H9 (cell line): ENCODE measurements around the gene ALDH1L1. TPM values are rescaled to one million over a fixed set of nuclear protein-coding genes. Genes with fewer than 3 reads are reported as not detected.

Experiments used
- DNase-seq: peaks from one replicate; pipeline ENCODE4 v3.0.0-alpha.2; 2017
- H2AFZ ChIP-seq: one replicate; pipeline ENCODE4 v1.6.1; 2013; ENCODE audit warnings: mild to moderate bottlenecking, low read length, control low read depth, moderate library complexity
- H2AK5ac ChIP-seq: 2 replicates; pipeline ENCODE4 v1.6.1; 2013; ENCODE audit warnings: low read length, control low read depth, mixed read lengths; ENCODE audit not compliant: insufficient read length
- H2BK120ac ChIP-seq: one replicate; pipeline ENCODE4 v1.6.1; 2013; ENCODE audit warnings: low read depth, mild to moderate bottlenecking, low read length, control low read depth, inconsistent platforms; ENCODE audit not compliant: poor library complexity, severe bottlenecking
- H2BK12ac ChIP-seq: 2 replicates; pipeline ENCODE4 v1.6.1; 2013; ENCODE audit warnings: low read length, control low read depth, mixed read lengths, low read depth; ENCODE audit not compliant: insufficient read length
- H2BK15ac ChIP-seq: 2 replicates; pipeline ENCODE4 v1.6.1; 2013; ENCODE audit warnings: low read depth, low read length, control low read depth
- H2BK20ac ChIP-seq: one replicate; pipeline ENCODE4 v1.6.1; 2013; ENCODE audit warnings: low read depth, mild to moderate bottlenecking, low read length, control low read depth, inconsistent platforms; ENCODE audit not compliant: poor library complexity, severe bottlenecking
- H2BK5ac ChIP-seq: 2 replicates; pipeline ENCODE4 v1.6.1; 2013; ENCODE audit warnings: low read length, control low read depth, mixed read lengths; ENCODE audit not compliant: insufficient read length
- H3K14ac ChIP-seq: 2 replicates; pipeline ENCODE4 v1.6.1; 2013; ENCODE audit warnings: low read length, control low read depth; ENCODE audit not compliant: insufficient read depth
- H3K18ac ChIP-seq: 2 replicates; pipeline ENCODE4 v1.6.1; 2013; ENCODE audit warnings: low read depth, mild to moderate bottlenecking, mixed read lengths, low read length, control low read depth; ENCODE audit not compliant: insufficient read length
- H3K23ac ChIP-seq: 2 replicates; pipeline ENCODE4 v1.6.1; 2013; ENCODE audit warnings: low read length, control low read depth, mixed read lengths, low read depth; ENCODE audit not compliant: insufficient read length
- H3K23me2 ChIP-seq: 2 replicates; pipeline ENCODE4 v1.6.1; 2013; ENCODE audit warnings: low read depth, mild to moderate bottlenecking, mixed read lengths, low read length, control low read depth; ENCODE audit not compliant: insufficient read length, poor library complexity, severe bottlenecking
- H3K27ac ChIP-seq: 2 replicates; pipeline ENCODE4 v1.5.1; 2013; ENCODE audit warnings: low read length, control low read depth, mixed read lengths, low read depth; ENCODE audit not compliant: insufficient read length
- H3K27me3 ChIP-seq: 2 replicates; pipeline ENCODE4 v1.6.1; 2013; ENCODE audit warnings: low read length, control low read depth, inconsistent platforms; ENCODE audit not compliant: insufficient read depth
- H3K4ac ChIP-seq: 2 replicates; pipeline ENCODE4 v1.6.1; 2013; ENCODE audit warnings: low read depth, mild to moderate bottlenecking, control low read depth, inconsistent platforms, low read length, moderate library complexity
- H3K4me1 ChIP-seq: 2 replicates; pipeline ENCODE4 v1.6.1; 2013; ENCODE audit warnings: low read length, control low read depth, inconsistent platforms; ENCODE audit not compliant: insufficient read depth
- H3K4me2 ChIP-seq: 2 replicates; pipeline ENCODE4 v1.6.1; 2013; ENCODE audit warnings: low read length, control low read depth, mixed read lengths; ENCODE audit not compliant: insufficient read length, insufficient read depth
- H3K56ac ChIP-seq: 2 replicates; pipeline ENCODE4 v1.6.1; 2013; ENCODE audit warnings: low read depth, mild to moderate bottlenecking, mixed read lengths, low read length, control low read depth; ENCODE audit not compliant: insufficient read length
- H3K79me1 ChIP-seq: 2 replicates; pipeline ENCODE4 v1.6.1; 2013; ENCODE audit warnings: low read depth, mild to moderate bottlenecking, moderate library complexity, low read length, control low read depth, inconsistent platforms; ENCODE audit not compliant: insufficient read depth, poor library complexity, severe bottlenecking
- H3K79me2 ChIP-seq: 2 replicates; pipeline ENCODE4 v1.6.1; 2013; ENCODE audit warnings: low read length, control low read depth, inconsistent platforms; ENCODE audit not compliant: insufficient read depth
- H3K9ac ChIP-seq: 2 replicates; pipeline ENCODE4 v1.6.1; 2013; ENCODE audit warnings: low read length, control low read depth, mixed read lengths; ENCODE audit not compliant: insufficient read length; ENCODE audit errors: extremely low read depth
- H3K9me3 ChIP-seq: one replicate; pipeline ENCODE4 v1.6.1; 2013; ENCODE audit warnings: low read depth, low read length, inconsistent platforms; ENCODE audit not compliant: control insufficient read depth
- H3T11ph ChIP-seq: one replicate; pipeline ENCODE4 v1.6.1; 2013; ENCODE audit warnings: mild to moderate bottlenecking, low read length, control low read depth, inconsistent platforms
- H4K20me1 ChIP-seq: one replicate; pipeline ENCODE4 v1.6.1; 2013; ENCODE audit not compliant: control insufficient read depth, insufficient read length, insufficient read depth
- H4K5ac ChIP-seq: 2 replicates; pipeline ENCODE4 v1.6.1; 2013; ENCODE audit warnings: low read depth, mild to moderate bottlenecking, mixed read lengths, low read length, control low read depth; ENCODE audit not compliant: insufficient read length
- H4K8ac ChIP-seq: replicated peaks from 2 replicates; pipeline ENCODE4 v1.6.1; 2013; ENCODE audit warnings: low read length, control low read depth, mixed read lengths, low read depth; ENCODE audit not compliant: insufficient read length
- H4K91ac ChIP-seq: 2 replicates; pipeline ENCODE4 v1.6.1; 2013; ENCODE audit warnings: low read depth, mild to moderate bottlenecking, moderate library complexity, mixed read lengths, low read length, control low read depth; ENCODE audit not compliant: insufficient read length
- H3K27ac Mint-ChIP-seq, 3 experiments: 2 replicates in 2 of 3; 3 replicates in 1 of 3; pipeline ENCODE4 v1.8.0; 2020 to 2021; ENCODE audit warnings: mixed read lengths in 3 of 3, mild to moderate bottlenecking in 1 of 3, moderate library complexity in 1 of 3
- H3K27me3 Mint-ChIP-seq: 2 replicates; pipeline ENCODE4 v1.8.0; 2021; ENCODE audit warnings: low read depth, mild to moderate bottlenecking, moderate library complexity, mixed read lengths
- H3K36me3 Mint-ChIP-seq, 3 experiments: 2 replicates in 2 of 3; 3 replicates in 1 of 3; pipeline ENCODE4 v1.8.0; 2020 to 2021; ENCODE audit warnings: low read depth in 3 of 3, mixed read lengths in 3 of 3; ENCODE audit not compliant: insufficient read depth in 1 of 3
- H3K4me1 Mint-ChIP-seq, 2 experiments: 2 replicates each; pipeline ENCODE4 v1.8.0; 2020; ENCODE audit warnings: mixed read lengths in 2 of 2
- H3K4me3 Mint-ChIP-seq, 2 experiments: 2 replicates in 1 of 2; 3 replicates in 1 of 2; pipeline ENCODE4 v1.8.0; 2020 to 2021; ENCODE audit warnings: mild to moderate bottlenecking in 2 of 2, mixed read lengths in 2 of 2, moderate library complexity in 1 of 2
- H3K9me3 Mint-ChIP-seq, 2 experiments: 2 replicates in 1 of 2; 3 replicates in 1 of 2; pipeline ENCODE4 v1.8.0; 2020; ENCODE audit warnings: mild to moderate bottlenecking in 2 of 2, mixed read lengths in 2 of 2, moderate library complexity in 1 of 2
- WGBS: extraction: QIAGEN DNeasy Blood & Tissue Kit; methylation state at CpG from one replicate; pipeline ENCODE4 v1.1.7; 2013; ENCODE audit warnings: missing lambda C conversion rate, low lambda C conversion rate, mixed read lengths; ENCODE audit not compliant: insufficient read length; ENCODE audit errors: extremely low coverage; 5-methylcytosine and 5-hydroxymethylcytosine counted together
- total RNA-seq: library from RNA; stranded (reverse); gene quantifications from 2 replicates; pipeline ENCODE4 v1.2.1, GENCODE V29; 2021
- TF ChIP-seq, protein P1 (sequence below): fragments of 200-600 bp; sonication (generic); conservative IDR thresholded peaks from 3 replicates; pipeline ENCODE4 v1.8.0; 2021; ENCODE audit warnings: antibody characterized with exemption, mild to moderate bottlenecking

ALDH1L1 gene
- total RNA-seq, 1 experiment from 2014 or later = 0.90 TPM

DNA sequence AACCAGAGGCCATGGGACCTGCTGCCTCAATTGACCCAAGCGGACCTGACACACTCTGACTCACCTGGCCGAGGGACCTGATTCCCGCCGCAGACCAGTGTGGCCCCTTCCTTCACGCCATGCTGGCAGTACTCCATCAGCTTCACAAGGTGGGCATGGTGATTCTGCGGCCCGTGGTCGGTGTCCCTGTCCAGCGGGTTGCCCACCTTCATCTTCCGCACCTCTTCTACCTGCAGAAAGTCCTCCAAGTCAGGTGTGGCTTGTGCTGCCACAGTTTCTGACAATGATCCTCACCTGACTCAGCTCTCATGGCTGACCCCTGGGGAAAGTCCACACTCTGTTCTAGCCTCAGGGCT lies 70.5 kb downstream of the ALDH1L1 start:
- Histone ChIP-seq H3K56ac (no peak overlapping the region), H4K5ac (no peak overlapping the region), H3K4ac (no peak overlapping the region), H3T11ph (no peak overlapping the region), H3K27me3 (no peaks in the 10 kb centered on the region), H3K23ac (no peak overlapping the region), H3K18ac (no peak overlapping the region), H3K79me1 (no peaks in the 10 kb centered on the region), H3K79me2 (no peaks in the 10 kb centered on the region), H2AK5ac (no peak overlapping the region), H3K23me2 (no peaks in the 10 kb centered on the region), H2BK120ac (no peak overlapping the region), H3K14ac (no peak overlapping the region; the same call in 1 of the 2 replicates), H2AFZ (no peak overlapping the region), H2BK15ac (no peak overlapping the region), H3K9ac (no peak overlapping the region), H4K8ac (no peak overlapping the region), H4K20me1 (no peaks in the 10 kb centered on the region), H2BK12ac (no peak overlapping the region), H3K4me1 (no peaks in the 10 kb centered on the region), H2BK20ac (no peak overlapping the region), H3K4me2 (no peak overlapping the region), H3K27ac (no peak overlapping the region), H4K91ac (no peak overlapping the region), H3K9me3 (no peaks in the 10 kb centered on the region), H2BK5ac (no peak overlapping the region)
- Mint-ChIP-seq H3K27me3 (no peaks in the 10 kb centered on the region; the same call in none of the 2 replicates), H3K9me3 (no peaks in the 10 kb centered on the region; a peak in 1 of 5 replicates), H3K36me3 (no peaks in the 10 kb centered on the region), H3K4me1 (no peaks in the 10 kb centered on the region), H3K27ac (no peak overlapping the region), H3K4me3 (no peak overlapping the region)
- DNase-seq = no peak
- TF ChIP-seq, protein P1, sequence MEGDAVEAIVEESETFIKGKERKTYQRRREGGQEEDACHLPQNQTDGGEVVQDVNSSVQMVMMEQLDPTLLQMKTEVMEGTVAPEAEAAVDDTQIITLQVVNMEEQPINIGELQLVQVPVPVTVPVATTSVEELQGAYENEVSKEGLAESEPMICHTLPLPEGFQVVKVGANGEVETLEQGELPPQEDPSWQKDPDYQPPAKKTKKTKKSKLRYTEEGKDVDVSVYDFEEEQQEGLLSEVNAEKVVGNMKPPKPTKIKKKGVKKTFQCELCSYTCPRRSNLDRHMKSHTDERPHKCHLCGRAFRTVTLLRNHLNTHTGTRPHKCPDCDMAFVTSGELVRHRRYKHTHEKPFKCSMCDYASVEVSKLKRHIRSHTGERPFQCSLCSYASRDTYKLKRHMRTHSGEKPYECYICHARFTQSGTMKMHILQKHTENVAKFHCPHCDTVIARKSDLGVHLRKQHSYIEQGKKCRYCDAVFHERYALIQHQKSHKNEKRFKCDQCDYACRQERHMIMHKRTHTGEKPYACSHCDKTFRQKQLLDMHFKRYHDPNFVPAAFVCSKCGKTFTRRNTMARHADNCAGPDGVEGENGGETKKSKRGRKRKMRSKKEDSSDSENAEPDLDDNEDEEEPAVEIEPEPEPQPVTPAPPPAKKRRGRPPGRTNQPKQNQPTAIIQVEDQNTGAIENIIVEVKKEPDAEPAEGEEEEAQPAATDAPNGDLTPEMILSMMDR = no peak
- no CpG with 5 or more reads among the region's 10 CpGs for WGBS
